SK-N-MC (cell line): ENCODE results near the gene SARDH.

Experiments used
- DNase-seq: peaks from one replicate; pipeline ENCODE4 v3.0.0-alpha.2; 2011; ENCODE audit warnings: low read depth, low spot score
- H3K27ac ChIP-seq: fragments of 200-600 bp; sonication (generic); 2 replicates; pipeline ENCODE4 v1.5.1; 2016; ENCODE audit warnings: mixed run types
- H3K36me3 ChIP-seq: fragments of 200-600 bp; sonication (generic); 2 replicates; pipeline ENCODE4 v1.6.1; 2017; ENCODE audit warnings: antibody characterized with exemption, low read length, mixed read lengths; ENCODE audit not compliant: insufficient read depth
- H3K4me3 ChIP-seq: fragments of 200-600 bp; sonication (generic); 2 replicates; pipeline ENCODE4 v1.5.1; 2016
- H3K9ac ChIP-seq: fragments of 200-600 bp; sonication (generic); 2 replicates; pipeline ENCODE4 v1.8.0; 2017; ENCODE audit warnings: mixed run types, mixed read lengths; ENCODE audit not compliant: insufficient read length
- H3K9me3 ChIP-seq: fragments of 200-600 bp; sonication (generic); 2 replicates; pipeline ENCODE4 v1.6.1; 2017; ENCODE audit warnings: low read depth, mild to moderate bottlenecking, antibody characterized with exemption, low read length, moderate library complexity, mixed read lengths
- EZH2 ChIP-seq: fragments of 200-600 bp; sonication (generic); IDR thresholded peaks from one replicate; pipeline ENCODE4 v1.6.1; 2017; ENCODE audit warnings: antibody characterized with exemption
- FOXP2 ChIP-seq: optimal IDR thresholded peaks from 2 replicates; pipeline ENCODE3; 2011; ENCODE audit warnings: mild to moderate bottlenecking, moderate library complexity; ENCODE audit not compliant: insufficient read depth; ENCODE audit errors: extremely low read length, control extremely low read depth
- POLR2AphosphoS5 ChIP-seq: IDR thresholded peaks from 2 replicates; pipeline ENCODE4 v1.6.1; 2012; ENCODE audit warnings: mild to moderate bottlenecking, low read depth, low read length, borderline replicate concordance

Gene SARDH

GRCh38 chr9:133666387-133666786, 71.8 kb downstream of the SARDH start:
- Histone ChIP-seq H3K36me3 (no peaks in the 10 kb centered on the region), H3K4me3 (no peak overlapping the region), H3K9me3 (no peaks in the 10 kb centered on the region), H3K27ac (no peak overlapping the region), H3K9ac (no peak overlapping the region)
- DNase-seq: no peak
- no peak for TF ChIP-seq EZH2
- TF ChIP-seq POLR2AphosphoS5: no peak
- TF ChIP-seq FOXP2: no peak

- DNase-seq: no peak
- Histone ChIP-seq H3K4me3 (no peak overlapping the region), H3K9ac (no peak overlapping the region), H3K36me3 (no peaks in the 10 kb centered on the region), H3K9me3 (no peaks in the 10 kb centered on the region), H3K27ac (no peak overlapping the region)
- TF ChIP-seq FOXP2 (no peak), EZH2 (no peak), POLR2AphosphoS5 (no peak)
Observed at GRCh38 chr9:133665535-133665934, 72.6 kb downstream of the SARDH start.

- TF ChIP-seq FOXP2 (no peak), POLR2AphosphoS5 (no peak), EZH2 (no peak)
- H3K4me3 ChIP-seq: no peak overlapping the region
- H3K9ac ChIP-seq: no peak overlapping the region
- H3K36me3 ChIP-seq: no peaks in the 10 kb centered on the region
- H3K9me3 ChIP-seq: no peaks in the 10 kb centered on the region
- H3K27ac ChIP-seq: no peak overlapping the region
- no peak for DNase-seq
Observed at GRCh38 chr9:133665096-133665495, 73.1 kb downstream of the SARDH start.

- Histone ChIP-seq H3K27ac (no peak overlapping the region), H3K9ac (no peak overlapping the region), H3K36me3 (no peaks in the 10 kb centered on the region), H3K4me3 (no peak overlapping the region), H3K9me3 (no peaks in the 10 kb centered on the region)
- no peak for TF ChIP-seq FOXP2
- no peak for TF ChIP-seq POLR2AphosphoS5
- TF ChIP-seq EZH2: no peak
- no peak for DNase-seq
Observed at GRCh38 chr9:133664173-133665050, 73.7 kb downstream of the SARDH start.

- Histone ChIP-seq H3K9me3 (no peaks in the 10 kb centered on the region), H3K9ac (no peak overlapping the region), H3K36me3 (no peaks in the 10 kb centered on the region), H3K4me3 (no peak overlapping the region), H3K27ac (no peak overlapping the region)
- DNase-seq: no peak
- TF ChIP-seq POLR2AphosphoS5 (no peak), FOXP2 (no peak), EZH2 (no peak)
Observed at GRCh38 chr9:133661846-133662540, 76.2 kb downstream of the SARDH start.

GRCh38 chr9:133659516-133659915, 78.6 kb downstream of the SARDH start:
- H3K27ac ChIP-seq: no peak overlapping the region
- H3K4me3 ChIP-seq: peak overlapping the region; percentile 74
- no peak for DNase-seq
- H3K9me3 ChIP-seq: no peaks in the 10 kb centered on the region
- H3K9ac ChIP-seq: no peak overlapping the region
- TF ChIP-seq POLR2AphosphoS5: no peak
- no peak for TF ChIP-seq FOXP2
- TF ChIP-seq EZH2: no peak
- no peaks in the 10 kb centered on the region for H3K36me3 ChIP-seq

GRCh38 chr9:133658442-133659431, 79.4 kb downstream of the SARDH start:
- Histone ChIP-seq H3K36me3 (no peaks in the 10 kb centered on the region), H3K9me3 (no peaks in the 10 kb centered on the region), H3K4me3 (peak overlapping the region; percentile 74), H3K9ac (no peak overlapping the region), H3K27ac (no peak overlapping the region)
- TF ChIP-seq FOXP2 (no peak), EZH2 (no peak), POLR2AphosphoS5 (no peak)
- DNase-seq: no peak

GRCh38 chr9:133657120-133657661, 81.0 kb downstream of the SARDH start:
- H3K36me3 ChIP-seq: no peaks in the 10 kb centered on the region
- TF ChIP-seq EZH2: no peak
- TF ChIP-seq FOXP2: no peak
- TF ChIP-seq POLR2AphosphoS5: no peak
- no peak for DNase-seq

More at GRCh38 chr9:133657120-133657661, 81.0 kb downstream of the SARDH start:
- Histone ChIP-seq H3K27ac (no peak overlapping the region), H3K9me3 (no peaks in the 10 kb centered on the region), H3K4me3 (no peak overlapping the region), H3K9ac (no peak overlapping the region)
